ENCODE data around the gene PARL.

Gene PARL, protein sequence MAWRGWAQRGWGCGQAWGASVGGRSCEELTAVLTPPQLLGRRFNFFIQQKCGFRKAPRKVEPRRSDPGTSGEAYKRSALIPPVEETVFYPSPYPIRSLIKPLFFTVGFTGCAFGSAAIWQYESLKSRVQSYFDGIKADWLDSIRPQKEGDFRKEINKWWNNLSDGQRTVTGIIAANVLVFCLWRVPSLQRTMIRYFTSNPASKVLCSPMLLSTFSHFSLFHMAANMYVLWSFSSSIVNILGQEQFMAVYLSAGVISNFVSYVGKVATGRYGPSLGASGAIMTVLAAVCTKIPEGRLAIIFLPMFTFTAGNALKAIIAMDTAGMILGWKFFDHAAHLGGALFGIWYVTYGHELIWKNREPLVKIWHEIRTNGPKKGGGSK

DNA sequence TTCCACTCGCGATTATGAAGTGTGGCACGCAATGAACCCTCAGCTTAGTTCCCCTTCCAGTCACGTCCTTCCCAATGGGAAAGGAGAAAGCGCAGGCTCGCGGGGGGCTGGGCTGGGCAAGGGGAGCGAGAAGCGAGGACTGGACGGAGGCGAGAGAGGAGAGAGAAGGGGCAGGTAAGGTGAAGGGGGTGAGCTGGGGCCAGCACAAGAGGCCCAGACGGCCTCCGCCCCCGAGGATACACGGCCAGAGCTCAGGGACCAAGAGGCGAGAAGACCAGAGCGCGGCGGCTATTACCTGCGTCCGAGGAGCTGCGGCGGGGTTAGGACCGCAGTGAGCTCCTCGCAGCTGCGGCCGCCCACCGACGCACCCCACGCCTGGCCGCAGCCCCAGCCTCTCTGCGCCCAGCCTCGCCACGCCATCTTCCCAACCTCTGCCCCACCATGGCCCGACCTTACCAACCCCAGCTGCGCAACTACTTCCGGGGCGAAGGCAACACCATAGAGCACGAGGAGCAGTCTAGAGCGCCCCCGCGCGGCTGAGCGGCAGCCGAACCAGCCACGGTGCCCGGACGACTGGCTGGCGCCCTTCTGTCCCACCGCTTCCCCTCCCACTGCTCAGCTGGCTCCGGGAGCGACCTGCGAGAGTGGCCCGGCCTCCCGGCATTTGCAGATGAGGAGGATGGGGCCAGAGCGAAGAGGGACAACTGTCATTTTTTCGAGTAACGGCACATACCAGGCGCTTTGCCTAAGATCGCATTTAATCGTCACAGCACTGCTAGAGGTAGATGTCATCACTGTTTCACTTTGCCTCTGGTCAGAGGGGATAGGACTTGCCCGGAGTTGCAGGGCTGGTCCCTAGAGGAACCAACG lies at the start of gene PARL:
PARL (minus strand) TSS at position 454 of the 870 bp plus-strand sequence; CDS start at position 420, 34 bp downstream.
- peak; percentile 98 for DNase-seq

DNA sequence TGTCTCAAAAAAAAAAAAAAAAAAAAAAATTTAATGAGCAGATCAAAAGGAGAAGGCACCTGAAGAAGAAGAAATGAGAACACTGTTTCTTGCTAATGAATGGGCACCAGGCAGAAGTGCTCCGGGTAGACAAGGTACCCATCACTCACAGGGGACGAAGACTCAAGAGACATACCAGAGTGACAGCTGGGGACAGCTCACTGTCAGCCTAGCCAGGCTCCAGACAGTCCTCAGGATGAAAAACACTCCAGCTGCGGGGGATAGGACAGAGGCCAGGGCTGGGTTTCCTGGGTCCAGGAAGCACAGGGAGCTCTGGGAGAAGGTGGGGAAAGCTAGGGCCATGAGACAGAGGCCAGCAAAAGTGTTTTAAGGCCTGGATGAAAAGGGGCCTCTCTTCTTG lies 48.5 kb upstream of the PARL start:
- DNase-seq = no peak

DNA sequence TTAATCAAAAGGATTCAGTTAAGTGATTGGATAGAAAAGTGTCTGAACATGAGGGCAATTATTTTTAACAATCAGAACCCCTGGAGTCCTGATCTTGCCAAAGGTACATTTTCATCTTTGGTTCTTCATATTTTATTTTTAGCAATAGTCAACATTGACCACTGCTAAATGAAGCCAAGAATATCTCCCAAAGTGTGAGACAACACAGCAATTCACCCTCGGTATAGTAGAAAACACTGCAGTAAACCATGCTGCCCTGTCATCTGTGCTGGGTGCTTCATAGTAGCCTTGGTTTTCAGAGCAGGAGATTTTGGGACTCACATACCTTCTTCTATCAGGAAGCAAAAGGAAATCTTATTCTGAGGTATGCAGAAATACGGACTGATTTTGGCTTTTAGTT lies 47.2 kb upstream of the PARL start:
- no peak for DNase-seq

DNA sequence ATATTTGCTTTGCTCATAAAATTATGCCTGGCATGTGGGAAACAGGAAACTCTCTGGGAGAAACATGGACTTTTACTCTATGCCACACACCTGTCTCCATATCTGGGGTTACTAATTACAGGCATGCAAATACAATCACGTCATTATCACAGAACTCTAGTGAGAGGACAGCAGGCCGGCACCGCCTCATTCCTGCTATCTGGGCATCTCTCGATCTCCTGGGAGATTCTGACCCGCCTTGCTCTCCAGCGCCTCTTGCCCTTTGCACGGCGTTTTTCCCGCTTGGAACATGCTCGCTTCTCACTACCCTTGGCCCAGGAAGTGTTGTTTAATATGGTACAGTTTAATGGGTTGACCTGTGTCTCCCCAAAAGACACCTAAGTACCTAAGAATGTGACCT lies 45.4 kb upstream of the PARL start:
- no peak for DNase-seq

DNA sequence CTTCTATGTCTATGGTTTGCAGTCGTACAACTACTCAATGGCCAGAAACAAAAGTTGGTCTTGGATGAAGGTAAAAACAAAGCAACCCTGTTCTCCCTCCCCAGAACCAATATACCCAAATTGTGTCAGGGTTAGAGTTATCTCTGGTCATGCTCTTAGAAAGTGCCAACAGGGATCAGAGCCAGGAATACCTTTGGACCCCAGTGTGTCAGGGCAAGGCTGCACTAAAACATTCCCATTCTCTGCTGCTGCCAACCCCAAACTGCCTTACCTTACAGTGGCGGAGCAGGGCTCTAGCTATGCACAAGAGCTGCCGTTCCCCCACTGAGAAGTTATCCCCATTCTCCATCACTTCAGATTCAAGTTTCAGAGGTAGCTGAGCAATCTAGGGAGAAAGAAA lies 42.4 kb upstream of the PARL start:
- no peak for DNase-seq

DNA sequence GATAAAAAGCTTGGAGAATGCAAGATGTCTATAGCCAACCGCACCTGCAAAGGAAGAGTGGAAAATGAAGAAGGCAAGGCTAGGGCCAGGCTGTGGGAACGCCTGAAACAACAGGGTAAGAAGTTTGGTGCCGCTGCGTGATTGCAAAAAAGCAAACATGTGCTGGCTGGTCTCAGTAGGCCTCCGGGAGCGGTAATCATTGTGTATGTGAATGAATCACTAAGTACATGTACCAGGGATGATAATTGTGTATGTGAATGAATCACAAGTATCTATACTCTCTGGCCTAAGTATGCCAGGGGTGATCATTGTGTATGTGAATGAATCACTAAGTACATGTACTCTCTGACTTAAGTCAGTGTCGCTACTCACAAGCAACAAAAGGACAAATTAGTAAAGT lies 40.3 kb upstream of the PARL start:
- DNase-seq = no peak

DNA sequence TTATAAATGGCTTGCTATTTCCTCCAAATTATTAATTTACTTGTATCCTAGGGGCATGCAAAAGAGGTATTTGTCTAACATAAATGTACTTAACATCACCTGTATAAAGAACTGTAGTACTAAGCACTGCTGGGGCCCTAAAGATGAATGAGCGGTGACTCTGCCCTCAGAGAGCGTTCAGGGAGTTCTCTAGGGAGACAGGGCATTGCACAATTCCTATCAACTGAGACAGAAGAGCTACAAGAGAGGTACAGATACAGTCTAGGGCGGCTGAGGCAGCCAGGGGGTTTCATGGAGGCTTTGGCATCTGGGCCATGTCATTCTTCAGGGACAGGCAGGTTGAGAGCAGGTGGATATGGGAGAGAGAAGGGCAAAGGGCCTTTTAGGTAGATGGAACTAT lies 39.9 kb upstream of the PARL start:
- DNase-seq = no peak

DNA sequence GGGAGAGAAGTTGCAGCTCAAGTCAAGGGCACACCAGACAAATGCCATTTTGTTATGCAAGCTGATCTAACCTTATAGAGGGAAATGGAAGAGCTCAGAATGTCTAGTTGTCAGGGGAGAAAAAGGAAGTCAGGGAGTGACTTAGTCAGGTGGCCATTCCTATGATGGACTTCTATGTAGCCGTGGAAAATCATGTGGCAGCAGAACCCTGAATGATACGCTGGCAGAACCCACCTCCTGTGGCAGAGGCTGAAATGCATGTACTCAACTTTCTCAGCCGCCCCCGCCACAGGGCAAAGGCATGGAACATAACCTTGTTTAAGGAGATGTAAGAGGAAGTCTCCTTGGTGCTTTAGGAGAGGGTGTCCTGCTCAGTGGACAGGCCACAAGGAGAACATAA lies 37.7 kb upstream of the PARL start:
- no peak for DNase-seq

DNA sequence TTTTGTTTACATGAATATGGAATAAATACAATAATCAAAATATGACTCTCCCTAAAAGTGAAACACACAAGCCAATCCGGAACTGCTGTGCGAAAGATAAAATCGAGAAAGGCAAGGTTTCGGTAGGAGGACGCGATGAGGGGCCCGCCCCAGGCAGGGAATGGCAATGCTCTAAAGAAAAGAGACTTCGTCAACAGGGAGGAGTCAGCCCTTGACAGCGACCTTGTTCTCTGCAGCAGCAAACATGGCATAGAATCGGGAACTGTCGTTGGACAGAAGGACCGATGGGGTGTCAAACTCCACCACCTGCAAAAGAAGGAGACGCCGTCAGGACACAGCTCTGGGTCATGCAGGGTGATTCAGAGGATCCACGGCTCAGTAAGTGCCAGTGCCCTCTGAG lies 36.4 kb upstream of the PARL start:
- DNase-seq = no peak

DNA sequence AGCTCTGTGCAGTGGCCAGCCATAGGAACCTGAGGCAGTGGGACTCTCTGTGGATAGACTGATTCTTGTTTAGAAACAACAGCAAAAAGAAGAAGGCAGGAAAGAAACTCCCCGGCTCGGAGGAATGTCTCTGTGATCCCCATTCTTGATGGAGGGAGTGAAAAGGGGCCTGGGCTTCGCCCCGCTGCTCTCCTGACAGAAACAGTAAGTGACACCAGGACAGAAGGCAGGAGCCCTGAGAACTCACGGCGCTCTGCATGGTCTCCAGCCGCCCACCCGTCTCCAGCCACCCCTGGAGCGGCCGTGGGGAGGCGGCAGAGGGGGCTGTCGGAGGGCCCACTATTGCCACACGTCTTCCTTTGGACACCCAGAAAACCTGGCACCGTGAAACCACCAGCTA lies 35.7 kb upstream of the PARL start:
- DNase-seq = no peak

DNA sequence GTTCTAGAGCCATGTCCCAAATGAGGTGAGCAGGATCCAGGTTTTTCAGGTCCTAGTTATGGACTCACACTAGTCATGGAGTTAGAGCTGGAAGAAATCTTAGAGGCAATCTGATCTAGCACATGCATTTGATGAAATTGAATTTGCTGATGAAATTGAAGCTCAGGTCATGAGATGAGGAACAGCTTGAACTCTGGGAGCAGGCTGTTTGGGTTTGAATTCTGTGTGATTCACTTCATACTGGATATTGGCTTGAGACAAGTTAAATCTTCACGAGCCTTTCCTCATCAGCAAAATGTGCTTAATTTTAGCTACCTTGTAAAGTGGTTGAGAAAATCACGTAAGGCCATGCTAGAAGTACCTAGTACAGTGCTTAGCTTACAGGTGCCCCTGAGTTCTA lies 33.5 kb upstream of the PARL start:
- no peak for DNase-seq

DNA sequence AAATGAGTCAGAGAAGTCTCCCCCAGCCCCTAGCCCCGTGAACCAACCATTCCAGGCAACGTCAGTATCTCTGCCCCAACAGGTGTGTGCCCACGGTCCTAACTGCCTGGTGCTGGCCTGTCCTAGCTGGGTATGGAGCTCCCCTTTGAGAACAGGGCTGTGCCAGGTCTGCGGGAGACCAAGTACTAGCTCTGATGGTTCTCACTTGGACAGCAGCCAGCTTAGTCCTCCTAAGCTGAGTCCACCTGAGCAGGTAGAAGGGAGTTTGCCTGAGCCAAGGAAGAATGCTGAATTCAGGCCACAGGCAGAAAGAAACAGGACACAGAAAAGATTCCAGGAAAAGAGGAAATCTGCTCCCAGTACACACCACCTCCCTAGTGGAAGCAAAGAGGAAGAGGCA lies 33.1 kb upstream of the PARL start:
- no peak for DNase-seq

DNA sequence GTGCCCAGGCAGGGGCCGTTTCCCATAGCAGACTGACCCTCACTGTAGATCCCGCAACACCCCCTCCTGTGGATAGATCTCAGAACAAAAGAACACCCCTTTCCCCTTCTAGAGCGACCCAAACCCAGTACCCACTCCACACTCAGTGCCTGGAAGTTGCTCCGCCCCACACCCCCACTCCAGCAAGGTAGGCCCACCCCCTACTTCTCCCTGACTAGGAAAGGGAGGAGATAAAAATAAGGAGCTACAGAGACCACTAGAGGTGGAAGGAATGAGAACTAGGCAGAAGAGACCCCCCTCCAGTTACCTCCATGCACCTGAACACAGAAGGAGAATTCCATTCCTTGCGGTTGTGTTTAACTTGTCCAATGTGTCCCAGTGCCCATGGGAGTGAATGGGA lies 30.2 kb upstream of the PARL start:
- DNase-seq = no peak

DNA sequence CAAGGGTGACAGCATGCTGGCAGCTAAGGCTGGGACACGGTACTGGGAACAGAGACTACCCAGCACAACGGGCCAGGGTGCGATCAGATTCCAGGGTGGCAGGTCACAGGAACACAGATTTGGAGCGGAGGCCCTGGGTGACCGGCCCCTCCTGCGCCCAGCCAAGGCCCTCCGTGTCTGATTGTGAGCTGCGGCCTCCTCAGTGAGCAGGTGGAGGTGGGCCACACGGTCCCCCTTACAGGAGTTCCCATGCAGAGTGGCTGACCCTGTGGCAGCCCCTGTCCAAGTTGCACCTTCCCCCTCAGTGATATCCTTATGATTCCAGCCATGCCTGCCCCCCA lies 28.9 kb upstream of the PARL start:
- no peak for DNase-seq

DNA sequence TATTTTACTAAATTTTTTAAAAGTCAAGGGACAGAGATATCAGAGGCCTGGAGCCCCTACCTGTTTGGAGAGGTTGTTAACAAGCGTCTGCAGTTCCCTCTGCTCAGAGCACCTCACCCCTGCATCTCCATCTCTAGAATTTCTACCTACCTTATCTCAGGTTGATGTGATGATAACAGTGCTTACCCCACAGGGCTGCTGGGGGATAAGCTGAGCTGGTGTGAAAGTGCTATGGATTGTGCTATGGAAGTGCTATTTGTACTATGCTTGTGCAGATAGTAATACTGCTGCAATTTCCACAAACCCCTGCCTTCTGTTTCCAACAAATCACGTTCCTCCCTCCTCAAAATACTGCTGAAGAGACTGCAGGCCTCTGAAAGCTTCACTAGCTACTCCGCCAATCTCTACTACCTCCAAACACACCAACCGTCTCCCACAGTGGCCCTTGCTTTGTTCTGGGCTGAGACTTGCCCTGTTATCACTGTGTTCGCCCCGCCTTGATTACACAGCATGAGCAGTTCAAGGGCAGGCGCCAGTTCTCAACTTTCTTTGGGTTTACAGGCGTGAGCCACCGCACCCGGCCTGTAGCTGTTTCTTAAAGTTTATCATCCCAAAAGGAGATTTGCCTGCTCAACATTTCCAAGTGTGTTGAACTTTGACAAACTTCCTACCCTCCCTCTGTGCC lies 28.4 kb upstream of the PARL start:
- no peak for DNase-seq

DNA sequence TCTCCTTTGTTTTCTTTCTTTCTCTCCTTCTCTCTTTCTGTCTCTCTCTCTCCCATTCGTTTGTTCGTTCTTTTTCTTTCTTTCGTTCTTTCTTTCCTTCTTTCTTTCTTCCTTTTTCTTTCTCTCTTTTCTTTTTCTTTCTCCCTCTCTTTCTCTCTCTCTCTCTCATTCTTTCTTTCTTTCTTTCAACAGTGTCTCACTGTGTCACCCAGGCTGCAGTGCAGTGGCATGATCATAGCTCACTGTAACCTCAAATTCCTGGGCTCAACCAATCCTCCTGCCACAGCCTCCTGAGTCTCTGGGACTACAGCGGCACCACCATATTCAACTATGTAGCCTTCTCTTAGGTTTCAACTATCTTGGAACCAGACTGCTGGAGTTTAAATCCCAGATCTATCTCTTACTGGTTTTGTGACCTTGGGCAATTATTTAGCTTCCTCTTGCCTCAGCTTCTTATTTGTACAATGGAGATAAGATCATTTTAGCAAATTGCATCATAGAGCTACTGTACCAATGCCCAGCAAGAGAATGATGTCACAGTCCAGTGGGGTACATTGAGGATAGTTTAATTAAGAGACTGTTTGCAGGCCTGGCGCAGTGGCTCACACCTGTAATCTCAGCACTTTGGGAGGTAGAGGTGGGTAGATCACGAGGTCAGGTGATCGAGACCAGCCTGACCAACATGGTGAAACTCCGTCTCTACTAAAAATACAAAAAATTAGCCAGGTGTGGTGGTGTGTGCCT lies 27.3 kb upstream of the PARL start:
- no peak for DNase-seq

DNA sequence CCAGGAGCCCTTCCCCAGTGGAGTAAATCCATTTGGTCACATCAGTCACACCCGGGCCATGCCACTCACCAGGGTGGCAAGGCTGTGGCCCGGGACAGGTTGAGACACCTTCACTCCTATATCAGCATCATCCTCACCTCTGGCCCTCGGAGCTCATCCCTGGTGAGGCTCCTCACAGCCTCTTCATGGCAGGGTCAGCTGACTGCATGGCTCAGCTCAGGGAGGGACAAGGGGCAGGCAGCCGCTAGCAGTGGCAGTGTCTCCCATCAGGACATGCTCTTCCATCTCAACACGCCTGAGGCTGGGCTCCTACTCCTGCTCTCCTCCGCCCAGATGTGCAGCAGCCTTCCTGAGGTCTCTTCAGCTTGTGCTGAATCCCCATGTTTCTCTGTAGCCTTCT lies 26.4 kb upstream of the PARL start:
- no peak for DNase-seq

DNA sequence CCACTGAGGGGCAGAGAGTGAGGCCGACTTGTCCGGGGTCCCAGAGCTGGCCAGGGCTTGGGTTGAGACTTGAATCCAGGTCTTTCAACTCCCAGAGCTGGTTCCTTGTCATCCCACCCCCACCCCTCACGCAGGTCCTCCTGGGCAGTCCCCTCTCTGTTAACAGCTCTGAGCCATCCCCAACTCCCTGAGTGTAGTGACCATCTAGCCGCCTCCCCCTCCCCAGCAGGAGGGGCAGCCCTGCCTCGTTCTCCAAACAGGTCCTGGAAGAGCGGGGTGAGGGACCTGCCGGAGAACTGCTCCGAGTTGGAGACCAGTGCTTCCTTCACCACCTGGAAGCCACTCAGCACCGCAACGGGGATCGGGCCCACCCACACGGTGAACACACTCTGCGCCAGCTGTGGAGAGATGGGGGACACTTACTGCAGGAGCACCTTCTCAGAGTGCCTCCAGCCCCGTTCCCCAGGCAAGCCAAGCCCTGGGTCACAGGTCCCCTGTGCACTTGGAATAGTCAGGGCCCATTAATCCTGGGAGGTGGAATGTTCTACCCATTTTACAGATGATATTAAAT lies 24.4 kb upstream of the PARL start:
- DNase-seq = no peak

DNA sequence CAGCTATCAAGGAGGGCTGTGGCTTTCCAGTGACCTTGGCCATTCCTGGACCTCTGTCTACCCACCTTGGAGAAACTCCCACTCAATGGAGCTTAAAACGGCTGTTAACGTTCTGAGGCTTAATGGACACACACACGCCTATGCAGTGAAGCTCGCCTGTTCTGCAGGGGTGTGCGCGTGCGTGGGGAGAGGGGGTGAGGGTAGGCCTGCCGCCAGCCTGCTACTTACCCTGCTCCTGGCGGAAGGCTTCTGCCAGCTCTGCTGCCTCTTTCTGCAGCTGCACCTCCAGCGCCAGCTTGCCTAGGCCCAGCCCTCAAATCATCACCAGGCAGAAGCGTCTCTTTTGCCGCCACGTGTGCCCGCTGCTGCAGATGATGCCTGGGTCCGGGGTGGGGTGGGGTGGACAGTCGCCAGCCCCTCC lies 23.2 kb upstream of the PARL start:
- DNase-seq = no peak

DNA sequence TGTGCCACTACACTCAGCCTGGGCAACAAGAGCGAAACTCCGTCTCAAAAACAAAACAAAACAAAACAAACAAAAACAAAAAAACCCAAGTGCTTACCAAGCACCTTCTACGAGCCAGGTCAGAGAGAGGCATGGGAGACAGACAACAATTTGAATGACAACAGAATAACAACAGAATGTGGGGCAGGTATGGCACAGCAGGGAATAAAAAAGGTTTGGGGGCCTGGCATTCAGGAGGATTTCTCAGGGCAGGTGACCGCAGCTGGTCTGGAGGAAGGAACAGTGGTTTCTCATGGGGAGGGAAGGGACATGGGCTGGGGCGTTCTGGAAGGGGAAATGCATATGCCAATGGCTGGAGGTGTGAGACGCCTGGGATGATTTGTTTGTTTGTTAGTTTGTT lies 22.5 kb upstream of the PARL start:
- no peak for DNase-seq

DNA sequence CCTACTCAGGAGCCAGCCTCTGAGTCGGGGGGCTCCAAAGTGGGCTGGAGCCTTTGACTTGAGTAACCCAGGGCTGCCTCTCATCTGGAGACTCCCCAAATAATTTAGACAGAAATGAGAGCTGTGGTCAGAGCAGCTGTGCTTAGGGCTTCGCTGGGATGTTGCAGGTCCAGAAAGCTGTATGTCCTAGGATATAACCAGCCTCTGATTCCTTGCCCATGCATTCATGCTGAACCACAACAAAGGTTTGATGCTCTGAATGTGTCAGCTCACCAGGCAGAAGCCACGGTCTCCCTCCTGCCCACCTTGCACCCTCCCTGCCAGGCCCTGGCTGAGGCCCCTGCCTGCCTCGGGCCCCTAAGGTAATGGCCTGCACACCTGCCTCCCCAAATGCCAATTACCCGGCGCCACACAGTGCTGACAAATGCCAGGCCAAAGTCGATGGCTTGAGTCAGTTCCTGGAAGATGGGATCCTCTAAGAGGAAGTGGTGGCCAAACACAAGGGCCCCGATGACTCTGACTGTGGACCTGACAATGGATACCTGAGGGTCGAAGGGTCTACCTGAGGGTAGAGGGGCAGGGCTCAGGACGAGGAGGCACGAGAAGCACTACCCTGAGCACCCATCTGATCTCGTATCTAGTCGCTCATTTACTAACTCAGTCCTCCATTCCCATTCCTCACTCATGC lies 21.7 kb upstream of the PARL start:
- DNase-seq = no peak
